Prostate gland (tissue), 2 donors: ENCODE results near the gene CROCC2.

Experiments
- POLR2AphosphoS5 ChIP-seq: sonication (generic); formaldehyde crosslinking; IDR thresholded peaks from one replicate; pipeline ENCODE4 v1.6.1; 2017; ENCODE audit warnings: antibody characterized with exemption
- TF ChIP-seq, protein P1 (sequence below), 4 experiments: fragments of 200-600 bp in 2 of 4; fragments of 450-650 bp in 2 of 4; sonication (generic) in 2 of 4; IDR thresholded peaks; 1 replicate in 3 of 4; 2 replicates in 1 of 4; pipeline ENCODE4 v1.5.1; 2016 to 2019; ENCODE audit warnings: antibody characterized with exemption in 4 of 4, mild to moderate bottlenecking in 2 of 4, moderate library complexity in 2 of 4

DNA sequence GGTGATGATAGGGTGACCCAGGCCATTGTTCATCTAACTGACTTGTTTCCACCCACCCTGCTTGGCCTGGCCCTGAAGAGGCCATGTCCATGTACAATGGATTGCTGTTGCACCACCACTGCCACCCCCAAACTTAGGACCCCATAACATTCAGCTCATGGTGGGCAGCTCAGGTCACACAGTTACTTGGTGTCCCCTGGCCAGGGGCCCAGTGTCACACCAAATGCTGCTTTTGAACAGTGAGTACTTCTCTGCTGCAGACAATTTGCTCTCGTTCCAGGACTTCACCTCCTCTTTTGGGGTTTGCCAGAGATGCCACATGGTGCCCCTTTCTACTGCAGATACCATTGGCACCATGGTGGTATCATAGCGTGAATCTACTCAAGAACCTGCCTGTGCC, 21.9 kb upstream of the CROCC2 start:
- TF ChIP-seq, protein P1, sequence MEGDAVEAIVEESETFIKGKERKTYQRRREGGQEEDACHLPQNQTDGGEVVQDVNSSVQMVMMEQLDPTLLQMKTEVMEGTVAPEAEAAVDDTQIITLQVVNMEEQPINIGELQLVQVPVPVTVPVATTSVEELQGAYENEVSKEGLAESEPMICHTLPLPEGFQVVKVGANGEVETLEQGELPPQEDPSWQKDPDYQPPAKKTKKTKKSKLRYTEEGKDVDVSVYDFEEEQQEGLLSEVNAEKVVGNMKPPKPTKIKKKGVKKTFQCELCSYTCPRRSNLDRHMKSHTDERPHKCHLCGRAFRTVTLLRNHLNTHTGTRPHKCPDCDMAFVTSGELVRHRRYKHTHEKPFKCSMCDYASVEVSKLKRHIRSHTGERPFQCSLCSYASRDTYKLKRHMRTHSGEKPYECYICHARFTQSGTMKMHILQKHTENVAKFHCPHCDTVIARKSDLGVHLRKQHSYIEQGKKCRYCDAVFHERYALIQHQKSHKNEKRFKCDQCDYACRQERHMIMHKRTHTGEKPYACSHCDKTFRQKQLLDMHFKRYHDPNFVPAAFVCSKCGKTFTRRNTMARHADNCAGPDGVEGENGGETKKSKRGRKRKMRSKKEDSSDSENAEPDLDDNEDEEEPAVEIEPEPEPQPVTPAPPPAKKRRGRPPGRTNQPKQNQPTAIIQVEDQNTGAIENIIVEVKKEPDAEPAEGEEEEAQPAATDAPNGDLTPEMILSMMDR (IDR thresholded peaks at IDR 0.05) = no peak
- no peak for TF ChIP-seq POLR2AphosphoS5
